Rectal smooth muscle tissue (tissue), 1 donor: ENCODE data around the gene ATP5MG.

Experiments used
- H3K27ac ChIP-seq: one replicate; pipeline ENCODE4 v1.7.0; 2013; ENCODE audit warnings: low read depth, low read length, inconsistent platforms
- H3K27me3 ChIP-seq: one replicate; pipeline ENCODE4 v1.7.0; 2013; ENCODE audit warnings: low read length; ENCODE audit not compliant: control insufficient read depth, insufficient read depth
- H3K36me3 ChIP-seq: one replicate; pipeline ENCODE4 v1.7.0; 2013; ENCODE audit warnings: low read length; ENCODE audit not compliant: control insufficient read depth, insufficient read depth
- H3K4me1 ChIP-seq: one replicate; pipeline ENCODE4 v1.7.0; 2013; ENCODE audit warnings: low read length; ENCODE audit not compliant: control insufficient read depth, insufficient read depth
- H3K4me3 ChIP-seq: one replicate; pipeline ENCODE4 v1.7.0; 2013; ENCODE audit warnings: low read length
- H3K9ac ChIP-seq: one replicate; pipeline ENCODE4 v1.7.0; 2013; ENCODE audit warnings: low read length

Gene ATP5MG

GRCh38 chr11:118437208-118438125, 36.1 kb downstream of the ATP5MG start:
- Histone ChIP-seq H3K4me3 (peak overlapping the region; percentile 81), H3K9ac (peak overlapping the region; percentile 82), H3K27ac (peak overlapping the region; percentile 75), H3K4me1 (peaks cover 7% of the 10 kb centered on the region), H3K27me3 (no peaks in the 10 kb centered on the region), H3K36me3 (no peaks in the 10 kb centered on the region)

- no peaks in the 10 kb centered on the region for H3K27me3 ChIP-seq
- H3K9ac ChIP-seq: no peak overlapping the region
- no peaks in the 10 kb centered on the region for H3K36me3 ChIP-seq
- peak overlapping the region; percentile 81 for H3K4me3 ChIP-seq
- H3K27ac ChIP-seq: peak overlapping the region; percentile 34
- H3K4me1 ChIP-seq: peaks cover 7% of the 10 kb centered on the region
These were observed 37.0 kb downstream of the ATP5MG start for GRCh38 chr11:118438314-118438931.

GRCh38 chr11:118439646-118440045, 38.2 kb downstream of the ATP5MG start:
- no peak overlapping the region for H3K9ac ChIP-seq
- no peak overlapping the region for H3K27ac ChIP-seq
- H3K27me3 ChIP-seq: no peaks in the 10 kb centered on the region
- no peaks in the 10 kb centered on the region for H3K36me3 ChIP-seq
- H3K4me3 ChIP-seq: no peak overlapping the region
- peaks cover 7% of the 10 kb centered on the region for H3K4me1 ChIP-seq

- Histone ChIP-seq H3K27me3 (no peaks in the 10 kb centered on the region), H3K4me3 (no peak overlapping the region), H3K4me1 (peaks cover 7% of the 10 kb centered on the region), H3K36me3 (no peaks in the 10 kb centered on the region), H3K9ac (no peak overlapping the region), H3K27ac (no peak overlapping the region)
These were observed 40.4 kb downstream of the ATP5MG start for GRCh38 chr11:118441770-118442275.

- Histone ChIP-seq H3K9ac (no peak overlapping the region), H3K27me3 (no peaks in the 10 kb centered on the region), H3K4me1 (peaks cover 7% of the 10 kb centered on the region), H3K4me3 (no peak overlapping the region), H3K27ac (no peak overlapping the region), H3K36me3 (no peaks in the 10 kb centered on the region)
These were observed 40.9 kb downstream of the ATP5MG start for GRCh38 chr11:118442301-118442700.

- no peaks in the 10 kb centered on the region for H3K27me3 ChIP-seq
- no peak overlapping the region for H3K4me3 ChIP-seq
- no peak overlapping the region for H3K27ac ChIP-seq
- no peaks in the 10 kb centered on the region for H3K36me3 ChIP-seq
- H3K4me1 ChIP-seq: peaks cover 7% of the 10 kb centered on the region
- no peak overlapping the region for H3K9ac ChIP-seq
These were observed 41.6 kb downstream of the ATP5MG start for GRCh38 chr11:118442908-118443589.

- peaks cover 7% of the 10 kb centered on the region for H3K4me1 ChIP-seq
- H3K27ac ChIP-seq: no peak overlapping the region
- no peaks in the 10 kb centered on the region for H3K36me3 ChIP-seq
- no peak overlapping the region for H3K9ac ChIP-seq
- no peak overlapping the region for H3K4me3 ChIP-seq
- no peaks in the 10 kb centered on the region for H3K27me3 ChIP-seq
These were observed 42.3 kb downstream of the ATP5MG start for GRCh38 chr11:118443590-118444218.

- Histone ChIP-seq H3K27ac (no peak overlapping the region), H3K4me3 (no peak overlapping the region), H3K36me3 (no peaks in the 10 kb centered on the region), H3K27me3 (no peaks in the 10 kb centered on the region), H3K4me1 (no peaks in the 10 kb centered on the region), H3K9ac (no peak overlapping the region)
These were observed 46.0 kb downstream of the ATP5MG start for GRCh38 chr11:118447423-118447822.

- Histone ChIP-seq H3K36me3 (no peaks in the 10 kb centered on the region), H3K4me1 (no peaks in the 10 kb centered on the region)
These were observed 46.9 kb downstream of the ATP5MG start for GRCh38 chr11:118448294-118448693.

GRCh38 chr11:118449316-118449918, 48.0 kb downstream of the ATP5MG start:
- H3K27me3 ChIP-seq: no peaks in the 10 kb centered on the region
- no peaks in the 10 kb centered on the region for H3K36me3 ChIP-seq
- no peaks in the 10 kb centered on the region for H3K4me1 ChIP-seq
- H3K4me3 ChIP-seq: no peak overlapping the region
- H3K27ac ChIP-seq: no peak overlapping the region
- H3K9ac ChIP-seq: no peak overlapping the region

More at GRCh38 chr11:118448294-118448693, 46.9 kb downstream of the ATP5MG start:
- Histone ChIP-seq H3K4me3 (no peak overlapping the region), H3K27ac (no peak overlapping the region), H3K9ac (no peak overlapping the region), H3K27me3 (no peaks in the 10 kb centered on the region)

- Histone ChIP-seq H3K9ac (no peak overlapping the region), H3K27ac (no peak overlapping the region), H3K36me3 (no peaks in the 10 kb centered on the region), H3K4me1 (no peaks in the 10 kb centered on the region), H3K27me3 (no peaks in the 10 kb centered on the region), H3K4me3 (no peak overlapping the region)
These were observed 49.0 kb downstream of the ATP5MG start for GRCh38 chr11:118450451-118450850.
